Lung (tissue), 12 donors: ENCODE data around the gene PRODH. TPM values are rescaled to one million over a fixed set of nuclear protein-coding genes. Genes with fewer than 3 reads are reported as not detected.
"Not testable (repeated sequence)": the region's sequence is repeated elsewhere in the genome, so short reads cannot be mapped to it uniquely, and the experiment has no call there.

ENCODE experiments used
- ATAC-seq: fragments of 200-7000 bp; cut with Tn5 transposase; one replicate; pipeline ENCODE4 v1.9.1; 2020; ENCODE audit warnings: moderate number of reproducible peaks; ENCODE audit not compliant: insufficient read depth, low FRiP score
- DNase-seq, 3 donors: peaks; one replicate each; pipeline ENCODE4 v3.0.0-alpha.2; 2013 to 2017
- H3K27ac ChIP-seq, 2 donors: one replicate each; pipeline ENCODE4 v1.5.1; 2013; ENCODE audit warnings: mild to moderate bottlenecking in 2 of 2, moderate library complexity in 2 of 2, control low read depth in 1 of 2, inconsistent platforms in 1 of 2, low read depth in 1 of 2, low read length in 1 of 2
- H3K27me3 ChIP-seq, 3 donors: one replicate each; pipeline ENCODE4 v1.5.1; 2013; ENCODE audit warnings: low read length in 2 of 3; ENCODE audit not compliant: control insufficient read depth in 3 of 3, insufficient read depth in 3 of 3
- H3K36me3 ChIP-seq, 4 donors: one replicate each; pipeline ENCODE4 v1.5.1; 2013; ENCODE audit warnings: low read length in 4 of 4, mild to moderate bottlenecking in 1 of 4, moderate library complexity in 1 of 4; ENCODE audit not compliant: control insufficient read depth in 4 of 4, insufficient read depth in 4 of 4
- H3K4me1 ChIP-seq, 5 donors: one replicate each; pipeline ENCODE4 v1.5.1; 2013; ENCODE audit warnings: low read length in 5 of 5, mild to moderate bottlenecking in 2 of 5, moderate library complexity in 1 of 5; ENCODE audit not compliant: control insufficient read depth in 5 of 5, insufficient read depth in 5 of 5
- H3K4me3 ChIP-seq: one replicate; pipeline ENCODE4 v1.5.1; 2013; ENCODE audit warnings: mild to moderate bottlenecking, control low read depth, moderate library complexity
- H3K9ac ChIP-seq, 2 donors: one replicate each; pipeline ENCODE4 v1.5.1; 2013; ENCODE audit warnings: low read length in 2 of 2, control low read depth in 1 of 2; ENCODE audit not compliant: insufficient read depth in 1 of 2
- H3K9me3 ChIP-seq, 4 donors: one replicate each; pipeline ENCODE4 v1.5.1; 2013; ENCODE audit warnings: low read length in 3 of 4, mild to moderate bottlenecking in 1 of 4, moderate library complexity in 1 of 4; ENCODE audit not compliant: control insufficient read depth in 4 of 4, insufficient read depth in 3 of 4
- CTCF ChIP-seq: IDR thresholded peaks from 2 replicates; pipeline ENCODE4 v1.5.1; 2012; ENCODE audit warnings: mild to moderate bottlenecking; ENCODE audit errors: control extremely low read depth, extremely low read depth
- WGBS, 2 donors: extraction: QIAGEN DNeasy Blood & Tissue Kit; methylation state at CpG; one replicate each; pipeline ENCODE4 v1.1.7; 2013; 5-methylcytosine and 5-hydroxymethylcytosine counted together
- polyA plus RNA-seq, 2 donors: library from polyadenylated mRNA; stranded (reverse); fragments of 200-250 nt; gene quantifications; one replicate each; pipeline ENCODE4 v1.2.1, GENCODE V29; 2013
- total RNA-seq, 2 donors: library from RNA; depleted of rRNA in 1 of 2; stranded (reverse); fragments of >200 nt in 1 of 2; gene quantifications; one replicate each; pipeline ENCODE4 v1.2.1, GENCODE V29; 2014 to 2021
- donor health status: control.
- donor health status: control.
- donor health status: Bipolar disorder and iron deficiency.
- donor health status: healthy.
- donor health status: DM: yes; HTN: yes; CAD: no.

Gene PRODH
- total and polyA plus RNA-seq, 4 donors = 6.6 to 65.7 (median 32.3) TPM

- DNase-seq (no peak), ATAC-seq (no peak)
- H3K27me3 ChIP-seq = no peaks in the 10 kb centered on the region
- no peak overlapping the region for H3K9ac ChIP-seq
- TF ChIP-seq CTCF = no peak
- H3K4me3 ChIP-seq = no peak overlapping the region
- 92 to 99% methylated on average over 10 of the region's 10 CpGs for WGBS, 2 donors
- peaks cover 0 to 2% (median 0%) of the 10 kb centered on the region in 4 donors for H3K9me3 ChIP-seq
- H3K36me3 ChIP-seq = no peaks in the 10 kb centered on the region
- no peak overlapping the region for H3K27ac ChIP-seq
- no peaks in the 10 kb centered on the region for H3K4me1 ChIP-seq
Measured at GRCh38 chr22:18955696-18956095, 19.6 kb upstream of the PRODH start.

GRCh38 chr22:18954990-18955571 is 19.0 kb upstream of the PRODH start:
- Histone ChIP-seq H3K4me3 (no peak overlapping the region), H3K36me3 (no peaks in the 10 kb centered on the region), H3K9me3 (peaks cover 0 to 2% (median 0%) of the 10 kb centered on the region in 4 donors), H3K27ac (no peak overlapping the region), H3K9ac (no peak overlapping the region), H3K4me1 (no peaks in the 10 kb centered on the region), H3K27me3 (no peaks in the 10 kb centered on the region)
- ATAC-seq = no peak
- TF ChIP-seq CTCF = no peak
- DNase-seq = no peak
- 80 to 89% methylated on average over 15 of the region's 15 CpGs for WGBS, 2 donors

- not testable (repeated sequence) for H3K4me1 ChIP-seq, H3K9me3 ChIP-seq, H3K27ac ChIP-seq, H3K9ac ChIP-seq, H3K4me3 ChIP-seq, H3K27me3 ChIP-seq, H3K36me3 ChIP-seq
- TF ChIP-seq CTCF = peak; percentile 73
- 12 to 25% methylated on average over 12 to 14 of the region's 14 CpGs for WGBS, 2 donors
- ATAC-seq (peak; percentile 81), DNase-seq (peak; percentile 61 to 81 (median 62))
Measured at GRCh38 chr22:18954303-18954989, 18.4 kb upstream of the PRODH start.

- H3K4me1 ChIP-seq, DNase-seq, H3K36me3 ChIP-seq, H3K4me3 ChIP-seq, H3K9me3 ChIP-seq, H3K27ac ChIP-seq, ATAC-seq, H3K27me3 ChIP-seq, H3K9ac ChIP-seq: not testable (repeated sequence)
- WGBS, 2 donors = 60 to 62% methylated on average over 7 to 14 of the region's 14 CpGs
Measured at GRCh38 chr22:18953128-18953527, 17.0 kb upstream of the PRODH start.
